Stimulated activated effector memory CD8-positive, alpha-beta T cell treated with anti-CD3 and anti-CD28 coated beads, Interleukin-12 subunit alpha, Interleukin-12 subunit beta, amount 100 ng/mL, for 72 hours (primary cell): Measurements from ENCODE around the gene KPNA5.
A peak's percentile ranks its signal among the peaks of the same experiment; 100 is the strongest.
"Not testable (repeated sequence)": the region's sequence is repeated elsewhere in the genome, so short reads cannot be mapped to it uniquely, and the experiment has no call there.

ENCODE experiments used
- ATAC-seq: fragments of 150-1000 bp; cut with Tn5 transposase; 2 replicates; pipeline ENCODE4 v1.10.0; 2021
- DNase-seq, 2 donors: peaks; one replicate each; pipeline ENCODE4 v3.0.0; 2021 to 2022; ENCODE audit warnings: low spot score in 2 of 2
- H3K27ac Mint-ChIP-seq: one replicate; pipeline ENCODE4 v1.8.0; 2022; ENCODE audit warnings: mild to moderate bottlenecking, mixed read lengths
- H3K36me3 Mint-ChIP-seq: one replicate; pipeline ENCODE4 v1.8.0; 2022; ENCODE audit warnings: mild to moderate bottlenecking, mixed read lengths
- H3K4me1 Mint-ChIP-seq: one replicate; pipeline ENCODE4 v1.8.0; 2022; ENCODE audit warnings: mixed read lengths
- H3K4me3 Mint-ChIP-seq: one replicate; pipeline ENCODE4 v1.8.0; 2022; ENCODE audit warnings: mild to moderate bottlenecking, mixed read lengths
- H3K9me3 Mint-ChIP-seq: one replicate; pipeline ENCODE4 v1.8.0; 2022; ENCODE audit warnings: mixed read lengths

The KPNA5 gene

DNA sequence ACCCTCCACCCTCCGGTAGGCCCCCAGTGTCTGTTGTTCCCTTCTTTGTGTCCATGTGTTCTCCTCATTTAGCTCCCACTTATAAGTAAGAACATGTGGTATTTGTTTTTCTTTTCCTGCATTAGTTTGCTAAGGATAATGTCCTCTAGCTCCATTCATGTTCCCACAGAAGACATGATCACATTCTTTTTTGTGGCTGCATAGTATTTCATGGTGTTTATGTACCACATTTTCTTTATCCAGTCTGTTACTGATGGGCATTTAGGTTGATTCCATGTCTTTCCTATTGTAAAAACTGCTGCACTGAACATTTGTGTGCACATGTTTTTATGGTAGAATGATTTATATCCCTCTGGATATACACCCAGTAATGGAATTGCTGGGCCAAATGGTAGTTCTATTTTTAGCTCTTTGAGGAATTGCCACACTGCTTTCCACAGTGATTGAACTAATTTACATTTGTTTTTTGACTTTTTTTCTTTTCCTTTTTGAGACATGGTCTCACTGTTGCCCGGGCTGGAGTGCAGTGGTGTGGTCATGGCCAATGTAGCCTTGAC, 4.5 kb downstream of the KPNA5 start:
- DNase-seq (no peak), ATAC-seq (no peak)
- Mint-ChIP-seq H3K36me3 (peaks cover 19% of the 10 kb centered on the region), H3K9me3 (no peaks in the 10 kb centered on the region), H3K4me3 (no peak overlapping the region), H3K27ac (no peak overlapping the region), H3K4me1 (peaks cover 40% of the 10 kb centered on the region)

DNA sequence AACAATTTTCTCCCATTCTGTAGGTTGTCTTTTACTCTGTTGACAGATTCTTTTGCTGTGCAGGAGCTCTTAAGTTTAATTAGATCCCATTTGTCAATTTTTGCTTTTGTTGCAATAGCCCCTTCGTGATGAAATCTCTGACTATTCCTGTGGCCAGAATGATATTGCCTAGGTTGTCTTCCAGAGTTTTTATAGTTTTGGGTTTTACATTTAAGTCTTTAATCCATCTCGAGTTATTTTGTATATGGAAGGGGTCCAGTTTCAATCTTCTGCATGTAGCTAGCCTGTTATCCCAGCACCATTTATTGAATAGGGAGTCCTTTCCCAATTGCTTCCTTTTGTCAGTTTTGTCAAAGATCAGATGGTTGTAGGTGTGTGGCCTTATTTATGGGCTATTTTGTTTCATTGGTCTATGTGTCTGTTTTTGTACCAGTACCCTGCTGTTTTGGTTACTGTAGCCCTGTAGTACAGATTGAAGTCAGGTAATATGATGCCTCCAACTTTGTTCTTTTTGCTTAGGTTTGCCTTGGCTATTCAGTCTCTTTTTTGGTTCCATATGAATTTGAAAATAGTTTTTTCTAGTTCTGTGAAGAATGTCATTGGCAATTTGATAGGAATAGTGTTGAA, 5.6 kb downstream of the KPNA5 start:
- Mint-ChIP-seq H3K4me1 (peaks cover 40% of the 10 kb centered on the region), H3K36me3 (peaks cover 30% of the 10 kb centered on the region)
- H3K9me3 Mint-ChIP-seq, H3K27ac Mint-ChIP-seq, ATAC-seq, DNase-seq, H3K4me3 Mint-ChIP-seq: not testable (repeated sequence)

GRCh38 chr6:116691154-116691553, 10.1 kb downstream of the KPNA5 start:
- ATAC-seq (no peak), DNase-seq (no peak)
- no peak overlapping the region for H3K4me3 Mint-ChIP-seq
- no peak overlapping the region for H3K27ac Mint-ChIP-seq
- H3K4me1 Mint-ChIP-seq, result peaks cover 37% of the 10 kb centered on the region
- no peaks in the 10 kb centered on the region for H3K9me3 Mint-ChIP-seq
- peaks cover 49% of the 10 kb centered on the region for H3K36me3 Mint-ChIP-seq

GRCh38 chr6:116692873-116693272, 11.9 kb downstream of the KPNA5 start:
- not testable (repeated sequence) for ATAC-seq

DNA sequence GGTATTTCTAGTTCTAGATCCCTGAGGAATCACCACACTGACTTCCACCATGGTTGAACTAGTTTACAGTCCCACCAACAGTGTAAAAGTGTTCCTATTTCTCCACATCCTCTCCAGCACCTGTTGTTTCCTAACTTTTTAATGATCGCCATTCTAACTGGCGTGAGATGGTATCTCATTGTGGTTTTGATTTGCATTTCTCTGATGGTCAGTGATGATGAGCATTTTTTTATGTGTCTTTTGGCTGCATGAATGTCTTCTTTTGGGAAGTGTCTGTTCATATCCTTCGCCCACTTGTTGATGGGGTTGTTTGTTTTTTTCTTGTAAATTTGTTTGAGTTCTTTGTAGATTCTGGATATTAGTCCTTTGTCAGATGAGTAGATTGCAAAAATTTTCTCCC, 12.3 kb downstream of the KPNA5 start:
- H3K36me3 Mint-ChIP-seq, result peaks cover 57% of the 10 kb centered on the region
- not testable (repeated sequence) for H3K27ac Mint-ChIP-seq, DNase-seq, H3K9me3 Mint-ChIP-seq, H3K4me3 Mint-ChIP-seq, ATAC-seq
- peaks cover 21% of the 10 kb centered on the region for H3K4me1 Mint-ChIP-seq

More at GRCh38 chr6:116692873-116693272, 11.9 kb downstream of the KPNA5 start:
- not testable (repeated sequence) for H3K4me3 Mint-ChIP-seq, H3K27ac Mint-ChIP-seq, DNase-seq, H3K9me3 Mint-ChIP-seq
- Mint-ChIP-seq H3K36me3 (peaks cover 53% of the 10 kb centered on the region), H3K4me1 (peaks cover 25% of the 10 kb centered on the region)

DNA sequence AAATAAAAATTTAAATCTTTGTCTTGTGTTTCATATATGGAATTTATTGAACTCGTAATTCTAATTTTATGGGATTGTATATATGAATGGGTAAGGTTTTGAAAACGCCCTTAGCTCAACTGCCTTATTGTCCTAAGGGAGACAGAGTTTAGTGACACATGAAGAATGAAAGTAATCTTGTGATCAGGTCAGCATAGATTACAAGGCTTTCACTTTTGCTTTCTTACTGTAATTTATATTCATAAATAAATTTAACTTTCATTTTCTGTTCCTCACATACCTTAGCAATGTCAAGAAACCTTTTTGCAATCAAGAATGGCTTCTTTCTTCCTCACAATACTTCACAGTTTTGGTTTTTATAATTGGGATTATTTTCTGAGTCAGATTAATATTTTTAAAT, 14.4 kb downstream of the KPNA5 start:
- Mint-ChIP-seq H3K9me3 (no peaks in the 10 kb centered on the region), H3K36me3 (peaks cover 58% of the 10 kb centered on the region), H3K4me1 (peaks cover 28% of the 10 kb centered on the region), H3K4me3 (no peak overlapping the region), H3K27ac (no peak overlapping the region)
- peak; percentile 68 for ATAC-seq
- no peak for DNase-seq

DNA sequence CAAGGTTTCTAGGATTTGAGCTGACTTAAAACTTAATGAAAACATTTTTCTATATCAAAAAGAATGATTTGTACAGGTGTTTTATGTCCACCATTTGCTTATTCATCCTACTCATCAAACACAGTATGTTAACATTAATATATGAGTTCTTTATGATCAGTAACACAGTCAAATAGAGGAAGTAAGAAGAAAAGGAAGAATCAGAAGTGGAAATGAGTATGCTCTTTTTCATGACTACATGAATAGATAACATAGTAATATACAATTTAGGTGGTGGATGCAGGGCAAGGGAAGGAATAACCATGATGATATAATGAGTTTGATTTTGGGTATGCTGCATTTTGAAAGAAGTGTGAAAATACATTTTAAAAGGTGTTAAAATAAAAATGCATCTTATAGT, 16.5 kb downstream of the KPNA5 start:
- Mint-ChIP-seq H3K36me3 (peaks cover 52% of the 10 kb centered on the region), H3K27ac (no peak overlapping the region), H3K9me3 (no peaks in the 10 kb centered on the region)

GRCh38 chr6:116703888-116704287, 22.9 kb downstream of the KPNA5 start:
- not testable (repeated sequence) for DNase-seq, H3K4me1 Mint-ChIP-seq, H3K9me3 Mint-ChIP-seq, ATAC-seq, H3K27ac Mint-ChIP-seq, H3K4me3 Mint-ChIP-seq
- H3K36me3 Mint-ChIP-seq, result peaks cover 75% of the 10 kb centered on the region

More for the DNA sequence above, 16.5 kb downstream of the KPNA5 start:
- no peak for DNase-seq
- Mint-ChIP-seq H3K4me3 (no peak overlapping the region), H3K4me1 (peaks cover 28% of the 10 kb centered on the region)
- ATAC-seq, result peak; percentile 42

- H3K36me3 Mint-ChIP-seq, result peaks cover 81% of the 10 kb centered on the region
- H3K9me3 Mint-ChIP-seq, result no peaks in the 10 kb centered on the region
- no peaks in the 10 kb centered on the region for H3K4me1 Mint-ChIP-seq
- DNase-seq (no peak), ATAC-seq (no peak)
- H3K27ac Mint-ChIP-seq, result peak overlapping the region; percentile 17
- H3K4me3 Mint-ChIP-seq, result no peak overlapping the region
These were observed 24.9 kb downstream of the KPNA5 start for GRCh38 chr6:116705917-116706316.

GRCh38 chr6:116714296-116714695, 33.3 kb downstream of the KPNA5 start:
- H3K36me3 Mint-ChIP-seq, result peaks cover 86% of the 10 kb centered on the region
- H3K27ac Mint-ChIP-seq, result peak overlapping the region; percentile 8
- ATAC-seq, result no peak
- peaks cover 11% of the 10 kb centered on the region for H3K4me1 Mint-ChIP-seq
- H3K4me3 Mint-ChIP-seq, result no peak overlapping the region
- no peak for DNase-seq
- H3K9me3 Mint-ChIP-seq, result no peaks in the 10 kb centered on the region

DNA sequence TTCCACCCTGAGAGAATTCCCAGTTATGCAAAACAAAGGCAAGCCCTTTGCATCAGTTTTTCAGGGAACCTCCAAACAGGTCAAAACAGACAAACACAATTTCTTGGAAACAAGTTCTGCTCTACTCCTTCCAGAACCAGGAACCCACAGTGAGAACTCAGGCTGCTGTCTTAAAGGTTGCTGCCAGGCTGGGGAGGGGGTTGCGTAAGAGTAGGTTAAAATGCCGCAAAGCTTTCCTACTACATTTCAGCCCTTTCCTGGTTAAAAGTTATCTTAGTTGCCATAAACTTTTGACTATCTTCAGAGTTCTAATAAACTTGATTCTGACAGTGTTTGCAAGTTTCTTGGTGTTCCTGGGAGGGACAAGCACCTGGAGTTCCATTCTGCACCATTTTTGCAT, 33.8 kb downstream of the KPNA5 start:
- Mint-ChIP-seq H3K9me3 (no peaks in the 10 kb centered on the region), H3K36me3 (peaks cover 86% of the 10 kb centered on the region), H3K4me3 (no peak overlapping the region), H3K27ac (peak overlapping the region; percentile 8), H3K4me1 (peaks cover 11% of the 10 kb centered on the region)
- DNase-seq, result no peak
- ATAC-seq, result no peak

DNA sequence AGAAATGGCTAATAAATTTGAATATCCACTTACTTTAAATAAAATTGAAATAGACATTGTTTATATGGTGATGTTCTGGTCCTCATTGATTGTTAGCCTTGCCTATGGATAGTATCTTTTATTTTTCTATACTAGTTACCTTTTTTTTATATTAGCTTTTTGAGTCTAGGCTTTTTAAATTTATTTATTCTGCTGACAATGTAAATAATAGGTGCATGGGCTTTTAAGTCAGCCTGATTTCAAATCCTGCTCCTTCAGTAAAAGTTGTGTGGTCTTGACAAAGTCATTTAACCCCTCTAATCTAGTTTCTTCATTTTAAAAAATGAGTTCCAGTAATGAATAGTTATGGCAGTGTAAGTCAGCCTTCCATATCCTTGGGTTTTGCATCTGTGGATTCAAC, 45.9 kb downstream of the KPNA5 start:
- Mint-ChIP-seq H3K4me1 (no peaks in the 10 kb centered on the region), H3K9me3 (no peaks in the 10 kb centered on the region), H3K36me3 (peaks cover 96% of the 10 kb centered on the region), H3K4me3 (no peak overlapping the region), H3K27ac (no peak overlapping the region)
- ATAC-seq (no peak), DNase-seq (no peak)

GRCh38 chr6:116730513-116730912, 49.5 kb downstream of the KPNA5 start:
- no peaks in the 10 kb centered on the region for H3K4me1 Mint-ChIP-seq
- peaks cover 77% of the 10 kb centered on the region for H3K36me3 Mint-ChIP-seq
- no peak overlapping the region for H3K27ac Mint-ChIP-seq
- no peak for DNase-seq
- no peak for ATAC-seq
- H3K4me3 Mint-ChIP-seq, result no peak overlapping the region
- H3K9me3 Mint-ChIP-seq, result peaks cover 2% of the 10 kb centered on the region

GRCh38 chr6:116737004-116737403, 56.0 kb downstream of the KPNA5 start:
- no peak for DNase-seq
- Mint-ChIP-seq H3K4me1 (no peaks in the 10 kb centered on the region), H3K4me3 (no peak overlapping the region), H3K27ac (no peak overlapping the region), H3K9me3 (peaks cover 21% of the 10 kb centered on the region), H3K36me3 (peaks cover 16% of the 10 kb centered on the region)
- ATAC-seq, result no peak

DNA sequence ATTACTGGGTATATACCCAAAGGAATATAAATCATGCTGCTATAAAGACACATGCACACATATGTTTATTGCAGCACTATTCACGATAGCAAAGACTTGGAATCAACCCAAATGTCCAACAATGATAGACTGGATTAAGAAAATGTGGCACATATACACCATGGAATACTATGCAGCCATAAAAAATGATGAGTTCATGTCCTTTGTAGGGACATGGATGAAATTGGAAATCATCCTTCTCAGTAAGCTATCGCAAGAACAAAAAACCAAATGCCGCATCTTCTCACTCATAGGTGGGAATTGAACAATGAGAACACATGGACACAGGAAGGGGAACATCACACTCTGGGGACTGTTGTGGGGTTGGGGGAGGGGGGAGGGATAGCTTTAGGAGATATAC, 59.5 kb downstream of the KPNA5 start:
- DNase-seq, H3K4me1 Mint-ChIP-seq, H3K27ac Mint-ChIP-seq, H3K36me3 Mint-ChIP-seq, ATAC-seq, H3K4me3 Mint-ChIP-seq: not testable (repeated sequence)
- H3K9me3 Mint-ChIP-seq, result peaks cover 26% of the 10 kb centered on the region

DNA sequence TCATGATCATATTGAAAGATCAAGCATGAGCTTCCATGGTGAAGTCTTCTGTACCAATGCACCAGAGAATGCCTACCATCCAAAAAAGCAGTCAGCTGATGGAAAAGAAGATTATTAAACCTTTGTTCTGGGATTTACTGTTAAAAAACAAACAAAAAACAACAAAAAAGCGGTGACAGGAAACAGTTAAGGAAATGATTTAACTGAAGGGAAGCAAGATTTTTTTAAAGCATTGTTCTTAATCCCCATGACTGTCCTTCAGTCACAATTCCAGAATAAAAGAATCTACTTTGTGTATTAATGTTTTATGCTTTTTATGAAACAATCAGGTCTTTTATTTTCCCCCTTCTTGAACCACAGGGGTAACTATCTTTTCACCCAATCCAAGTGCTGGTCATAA, 60.6 kb downstream of the KPNA5 start:
- Mint-ChIP-seq H3K9me3 (peaks cover 19% of the 10 kb centered on the region), H3K36me3 (no peaks in the 10 kb centered on the region), H3K4me1 (no peaks in the 10 kb centered on the region), H3K4me3 (no peak overlapping the region), H3K27ac (no peak overlapping the region)
- DNase-seq (no peak), ATAC-seq (no peak)
